Fibroblast of mammary gland (primary cell): ENCODE results near the gene ATP11A.
A peak's percentile ranks its signal among the peaks of the same experiment; 100 is the strongest.

Experiments used
- DNase-seq: peaks from one replicate; pipeline ENCODE4 v3.0.0-alpha.2; 2010; ENCODE audit warnings: low read depth
- H3K4me3 ChIP-seq: 2 replicates; pipeline ENCODE4 v1.5.1; 2011; ENCODE audit warnings: low read depth, mild to moderate bottlenecking, low read length, moderate library complexity; ENCODE audit not compliant: control insufficient read depth
- TF ChIP-seq, protein P1 (sequence below): conservative IDR thresholded peaks from 2 replicates; pipeline ENCODE4 v1.5.1; 2011; ENCODE audit warnings: low read depth, low read length, inconsistent platforms; ENCODE audit not compliant: control insufficient read depth, insufficient read depth

Gene ATP11A

DNA sequence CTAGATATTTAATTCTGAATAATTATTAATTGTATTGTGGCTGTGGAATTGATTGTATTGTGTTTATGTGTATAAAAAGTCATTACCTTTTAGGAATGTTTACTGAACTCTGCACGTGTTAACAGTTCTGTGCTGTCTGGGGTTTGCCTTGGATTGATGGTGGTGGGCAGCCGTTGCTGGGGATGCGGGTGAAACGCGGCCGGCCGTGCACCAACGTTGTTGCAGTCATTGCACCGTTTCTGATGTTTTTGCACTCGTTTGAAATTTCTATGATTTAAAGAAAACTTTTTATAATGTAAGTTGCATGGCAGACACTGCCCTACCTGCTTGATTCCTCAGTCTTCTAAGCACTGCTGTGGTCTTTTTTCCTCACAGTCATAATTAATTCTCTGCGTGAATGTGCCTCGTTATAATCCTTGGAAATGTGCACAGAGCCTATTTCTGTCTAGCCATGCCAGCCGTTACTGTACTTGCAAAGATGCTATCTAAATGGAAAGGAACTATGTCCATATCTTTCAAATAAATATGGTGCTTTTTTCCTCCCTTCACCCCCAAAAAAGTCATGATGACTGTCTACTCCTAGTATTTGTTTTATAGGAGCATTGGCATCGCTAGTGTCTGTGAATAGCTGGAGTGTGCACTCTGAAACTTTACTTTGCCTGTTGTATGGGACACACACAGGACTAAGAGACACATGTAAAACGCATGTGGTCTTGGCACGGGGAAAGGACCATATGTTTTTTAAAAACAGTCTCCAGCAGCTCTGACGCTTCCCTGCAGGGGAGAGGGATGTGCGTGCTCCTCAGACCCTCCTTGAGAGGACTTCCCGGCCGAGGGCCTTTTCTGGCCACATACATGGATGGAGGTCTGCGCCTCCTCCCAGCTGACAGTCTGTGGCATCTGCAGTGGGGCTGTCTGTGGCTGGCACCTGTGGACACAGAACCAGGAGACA lies 238.5 kb downstream of the ATP11A start:
- no peak for DNase-seq
- no peak overlapping the region for H3K4me3 ChIP-seq
- TF ChIP-seq, protein P1, sequence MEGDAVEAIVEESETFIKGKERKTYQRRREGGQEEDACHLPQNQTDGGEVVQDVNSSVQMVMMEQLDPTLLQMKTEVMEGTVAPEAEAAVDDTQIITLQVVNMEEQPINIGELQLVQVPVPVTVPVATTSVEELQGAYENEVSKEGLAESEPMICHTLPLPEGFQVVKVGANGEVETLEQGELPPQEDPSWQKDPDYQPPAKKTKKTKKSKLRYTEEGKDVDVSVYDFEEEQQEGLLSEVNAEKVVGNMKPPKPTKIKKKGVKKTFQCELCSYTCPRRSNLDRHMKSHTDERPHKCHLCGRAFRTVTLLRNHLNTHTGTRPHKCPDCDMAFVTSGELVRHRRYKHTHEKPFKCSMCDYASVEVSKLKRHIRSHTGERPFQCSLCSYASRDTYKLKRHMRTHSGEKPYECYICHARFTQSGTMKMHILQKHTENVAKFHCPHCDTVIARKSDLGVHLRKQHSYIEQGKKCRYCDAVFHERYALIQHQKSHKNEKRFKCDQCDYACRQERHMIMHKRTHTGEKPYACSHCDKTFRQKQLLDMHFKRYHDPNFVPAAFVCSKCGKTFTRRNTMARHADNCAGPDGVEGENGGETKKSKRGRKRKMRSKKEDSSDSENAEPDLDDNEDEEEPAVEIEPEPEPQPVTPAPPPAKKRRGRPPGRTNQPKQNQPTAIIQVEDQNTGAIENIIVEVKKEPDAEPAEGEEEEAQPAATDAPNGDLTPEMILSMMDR = no peak

DNA sequence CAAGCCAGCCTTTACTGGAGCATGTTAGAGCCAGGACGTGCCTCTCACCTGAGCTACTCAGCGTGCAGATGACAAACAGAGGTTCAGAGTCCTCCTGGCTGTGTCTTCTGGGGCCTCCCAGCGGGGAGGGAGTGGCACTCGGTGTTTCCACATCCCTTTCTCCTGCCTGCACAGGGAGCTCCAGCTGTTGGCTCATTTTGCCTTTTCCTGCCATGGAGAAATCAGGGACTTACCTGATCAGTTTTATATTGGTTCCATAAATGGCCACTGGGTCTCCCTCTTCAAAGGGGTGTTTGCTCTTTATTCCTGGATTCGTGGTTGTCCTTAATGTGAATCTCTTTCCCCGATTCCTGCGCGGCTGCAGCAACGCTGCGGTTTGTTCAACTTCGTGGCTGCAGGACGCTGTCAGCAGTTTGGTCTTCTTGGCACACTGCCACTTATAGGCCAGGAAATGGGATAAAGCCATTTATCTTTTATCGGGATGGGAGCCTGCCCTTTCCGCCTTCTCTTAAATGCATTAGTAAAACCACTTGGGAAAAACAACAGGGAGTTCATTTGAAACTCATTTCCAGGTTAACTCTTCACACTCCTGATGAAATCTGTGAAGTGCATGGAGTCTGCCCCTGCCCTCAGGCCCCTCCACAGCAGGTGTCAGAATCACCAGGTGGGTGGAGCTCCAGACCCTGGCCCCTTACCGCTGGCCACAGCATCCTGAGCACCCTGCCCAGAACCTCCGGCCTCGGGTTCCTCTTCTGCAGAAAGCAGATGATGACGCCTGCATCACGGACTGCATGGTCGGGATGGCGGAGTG lies 239.3 kb downstream of the ATP11A start:
- peak; percentile 47 for DNase-seq
- TF ChIP-seq, protein P1 = no peak
- no peak overlapping the region for H3K4me3 ChIP-seq

DNA sequence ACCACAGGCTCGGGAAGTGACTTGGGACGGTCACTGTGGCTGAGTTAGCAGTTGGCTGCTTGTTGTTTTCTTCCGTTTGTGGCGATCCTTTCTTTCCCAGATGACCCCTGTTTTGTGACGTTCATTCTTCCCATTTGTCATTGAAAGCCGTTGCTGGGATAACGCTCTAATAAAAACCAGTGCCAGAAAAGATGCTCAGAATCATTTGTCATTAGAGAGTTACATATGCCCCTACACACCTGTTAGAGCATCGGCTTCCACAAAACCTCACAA lies 239.9 kb downstream of the ATP11A start:
- no peak for DNase-seq
- TF ChIP-seq, protein P1 = no peak

DNA sequence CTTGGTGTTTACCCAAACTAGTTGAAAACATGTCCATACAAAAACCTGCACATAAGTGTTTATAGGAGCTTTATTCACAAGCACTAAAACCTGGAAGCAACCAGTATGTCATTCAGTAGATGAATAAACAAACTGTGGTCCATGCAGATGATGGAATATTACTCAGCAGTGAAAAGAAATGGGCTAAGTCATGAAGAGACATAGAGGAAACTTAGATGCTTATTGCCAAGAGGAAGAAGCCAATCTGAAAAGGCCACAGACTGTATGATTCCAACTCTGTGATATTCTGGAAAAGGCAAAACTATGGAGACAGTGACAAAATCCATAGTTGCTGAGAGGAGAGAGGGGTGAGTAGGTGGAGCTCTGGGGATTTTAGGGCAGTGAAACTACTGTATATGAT lies 240.4 kb downstream of the ATP11A start:
- TF ChIP-seq, protein P1 = no peak
- no peak for DNase-seq
- H3K4me3 ChIP-seq = no peak overlapping the region

More for the DNA sequence above, 239.9 kb downstream of the ATP11A start:
- no peak overlapping the region for H3K4me3 ChIP-seq

DNA sequence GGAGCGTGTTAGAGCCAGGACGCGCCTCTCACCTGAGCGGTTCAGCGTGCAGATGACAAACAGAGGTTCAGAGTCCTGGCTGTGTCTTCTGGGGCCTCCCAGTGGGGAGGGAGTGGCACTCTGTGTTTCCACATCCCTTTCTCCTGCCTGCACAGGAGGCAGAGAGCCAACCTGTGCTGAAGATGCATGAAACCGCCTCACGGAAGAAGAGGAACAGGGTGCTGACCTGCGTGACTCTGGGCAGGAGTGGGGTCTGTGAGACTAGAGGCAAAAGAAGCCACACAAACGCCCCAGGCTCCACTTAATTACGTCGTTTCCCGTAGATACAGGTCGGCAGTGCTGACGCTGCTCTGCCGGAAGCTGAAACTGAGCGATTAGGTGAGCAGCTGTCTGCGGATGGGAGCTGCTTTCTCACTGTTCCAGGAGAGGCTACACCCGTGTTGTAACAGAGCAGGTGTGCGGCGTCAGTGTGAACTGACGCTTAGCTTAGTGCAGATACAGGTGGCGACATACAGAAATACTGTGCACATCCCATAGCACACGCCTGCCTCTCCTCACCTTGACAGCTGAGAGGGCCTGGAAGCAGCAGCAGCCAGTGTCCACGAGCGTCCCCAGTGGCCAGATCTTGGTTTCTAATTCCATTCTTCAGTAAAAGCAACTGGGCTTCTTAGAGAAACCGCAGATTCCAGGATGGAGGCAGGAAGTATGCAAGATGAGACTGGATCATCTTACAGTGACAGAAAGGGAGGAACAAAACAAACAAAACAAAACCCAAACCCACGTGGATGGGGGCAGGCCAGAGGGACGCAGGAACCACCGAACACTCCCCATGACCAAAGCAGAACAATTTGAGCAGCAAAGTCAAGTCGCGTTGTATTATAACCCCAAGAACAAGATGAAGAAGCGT lies 241.4 kb downstream of the ATP11A start:
- TF ChIP-seq, protein P1 = peak; percentile 68
- peak; percentile 72 for DNase-seq
- H3K4me3 ChIP-seq = no peak overlapping the region

DNA sequence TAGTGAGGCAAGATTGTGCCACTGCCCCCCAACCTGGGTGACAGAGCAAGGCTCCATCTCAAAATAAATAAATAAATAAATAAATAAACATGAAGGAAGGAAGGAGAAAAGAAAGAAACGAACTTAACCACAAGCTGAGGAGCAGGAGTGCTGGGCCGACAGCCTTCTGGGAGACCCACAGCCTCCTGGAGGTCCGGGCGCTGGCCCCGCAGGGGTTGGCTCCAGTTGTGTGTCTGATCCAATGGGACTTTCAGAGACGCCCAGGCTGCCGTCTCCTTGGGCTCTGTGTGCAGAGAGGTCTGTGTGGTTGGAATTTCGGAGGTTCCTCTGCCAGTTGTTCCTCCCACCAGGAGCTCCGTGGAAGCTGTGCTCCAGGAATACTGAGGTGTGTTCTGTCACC lies 243.1 kb downstream of the ATP11A start:
- DNase-seq = no peak

More for the DNA sequence above, 243.1 kb downstream of the ATP11A start:
- no peak overlapping the region for H3K4me3 ChIP-seq
- TF ChIP-seq, protein P1 = no peak
